DMS79 treated with DMSO at 0.1 percent for 48 hours (cell line): ENCODE data around the gene TM4SF4.

ENCODE experiments used
- DNase-seq: peaks from one replicate; lab custom pipeline; 2025; lab: John Stamatoyannopoulos, UW

The TM4SF4 gene

DNA sequence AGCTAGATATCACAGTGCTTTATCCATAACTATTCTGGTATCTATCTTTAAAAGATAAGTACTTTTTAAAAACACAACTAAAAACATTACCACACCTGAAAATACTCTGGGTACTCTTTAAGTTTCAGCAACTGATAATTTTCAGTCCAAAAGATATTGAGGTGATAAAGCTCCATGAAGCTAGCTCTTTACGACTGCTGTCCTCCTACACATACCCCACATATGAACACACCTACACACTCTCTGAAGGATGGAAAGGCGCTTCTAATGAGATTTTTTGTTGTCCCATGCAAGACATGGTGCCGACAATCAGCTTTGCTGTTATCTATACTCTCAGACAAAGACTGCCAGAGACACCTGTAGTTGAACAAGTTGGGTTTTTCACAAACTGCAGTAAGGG lies 19.1 kb upstream of the TM4SF4 start:
- no peak for DNase-seq

DNA sequence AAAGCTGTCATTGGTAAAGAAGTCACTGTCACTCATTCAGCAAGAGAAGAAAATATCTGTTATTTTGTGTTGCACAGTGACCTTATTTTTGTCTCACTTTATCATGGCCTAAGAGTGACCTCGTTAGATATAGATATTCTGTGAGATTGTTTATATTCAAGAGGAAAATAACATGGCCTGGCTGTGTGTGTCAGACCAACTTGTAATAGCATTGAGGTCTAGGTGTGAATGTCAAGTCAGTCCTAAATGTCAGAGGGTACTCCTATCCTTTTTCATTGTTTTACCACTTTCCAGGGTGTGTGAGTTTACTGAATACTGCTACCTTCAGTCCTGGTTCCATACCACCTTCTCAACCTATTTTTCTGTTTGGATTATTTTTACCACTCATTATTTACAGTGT lies 18.5 kb upstream of the TM4SF4 start:
- DNase-seq = no peak

DNA sequence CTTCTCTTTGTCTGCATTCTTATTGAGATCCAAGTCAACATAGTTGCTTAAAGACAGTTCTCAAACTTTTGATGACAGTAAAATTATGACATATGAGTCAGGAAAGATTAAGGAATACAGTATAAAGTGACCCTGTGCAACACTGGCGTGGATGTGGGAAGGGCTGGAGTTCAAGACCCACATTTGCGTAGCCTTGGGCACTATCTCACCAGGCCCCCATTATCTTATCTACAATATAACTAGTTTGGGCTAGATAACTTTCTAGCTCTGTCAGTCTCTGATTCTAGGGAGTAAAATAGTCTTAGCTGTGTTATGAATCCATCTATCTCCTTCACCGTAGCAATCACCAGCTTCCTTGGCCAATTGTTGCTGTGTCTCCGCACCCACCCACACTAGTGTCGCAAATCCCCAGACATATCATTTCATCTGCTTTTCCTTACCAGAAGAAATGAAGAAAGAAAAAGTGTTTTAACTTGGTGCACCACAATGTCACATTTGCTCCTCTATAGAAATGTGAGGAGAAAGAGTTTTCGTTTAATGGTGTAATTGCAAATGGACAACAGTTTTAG lies 14.9 kb upstream of the TM4SF4 start:
- no peak for DNase-seq

DNA sequence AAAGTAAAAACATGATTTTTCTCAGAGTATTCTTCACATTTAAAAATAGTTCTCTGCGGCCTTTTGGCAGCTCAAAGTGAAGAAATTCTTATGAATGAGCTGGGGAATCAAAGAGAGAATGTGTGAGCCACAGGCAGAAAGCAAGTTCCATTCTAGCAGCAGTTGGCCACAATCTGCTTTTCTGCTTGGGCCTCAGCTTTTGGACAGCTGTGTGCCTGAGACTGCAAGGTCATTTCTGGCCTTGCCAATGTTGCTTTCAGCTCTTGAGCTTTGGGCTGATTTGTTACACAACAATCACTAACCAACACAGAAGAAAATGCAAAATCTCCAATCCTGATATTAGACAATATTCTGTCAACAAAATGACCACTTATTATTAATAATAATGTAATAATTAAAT lies 14.4 kb upstream of the TM4SF4 start:
- DNase-seq = no peak

- no peak for DNase-seq
Measured at GRCh38 chr3:149462051-149462450, 12.4 kb upstream of the TM4SF4 start.

DNA sequence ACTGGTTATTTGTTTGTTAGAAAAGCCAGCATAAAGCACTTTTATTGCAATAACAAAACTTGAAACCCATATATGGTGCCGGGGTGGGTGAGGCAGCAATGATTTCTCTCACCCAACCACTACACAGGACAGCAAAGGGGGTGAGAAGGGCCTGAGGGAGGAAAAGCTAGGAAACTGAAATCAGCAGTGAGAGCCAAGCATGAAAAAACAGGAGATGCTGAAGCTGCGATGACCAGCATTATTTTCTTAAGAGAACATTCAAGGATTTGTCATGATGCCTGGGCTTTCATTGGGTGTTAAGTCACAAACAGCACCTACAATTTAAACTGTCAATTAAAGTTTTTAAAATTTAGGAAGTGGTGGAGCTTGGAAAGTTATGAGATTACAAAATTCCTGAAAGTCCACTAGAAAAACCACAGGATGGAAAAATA lies 11.9 kb upstream of the TM4SF4 start:
- DNase-seq = no peak

- no peak for DNase-seq
Measured at GRCh38 chr3:149463921-149464320, 10.6 kb upstream of the TM4SF4 start.

DNA sequence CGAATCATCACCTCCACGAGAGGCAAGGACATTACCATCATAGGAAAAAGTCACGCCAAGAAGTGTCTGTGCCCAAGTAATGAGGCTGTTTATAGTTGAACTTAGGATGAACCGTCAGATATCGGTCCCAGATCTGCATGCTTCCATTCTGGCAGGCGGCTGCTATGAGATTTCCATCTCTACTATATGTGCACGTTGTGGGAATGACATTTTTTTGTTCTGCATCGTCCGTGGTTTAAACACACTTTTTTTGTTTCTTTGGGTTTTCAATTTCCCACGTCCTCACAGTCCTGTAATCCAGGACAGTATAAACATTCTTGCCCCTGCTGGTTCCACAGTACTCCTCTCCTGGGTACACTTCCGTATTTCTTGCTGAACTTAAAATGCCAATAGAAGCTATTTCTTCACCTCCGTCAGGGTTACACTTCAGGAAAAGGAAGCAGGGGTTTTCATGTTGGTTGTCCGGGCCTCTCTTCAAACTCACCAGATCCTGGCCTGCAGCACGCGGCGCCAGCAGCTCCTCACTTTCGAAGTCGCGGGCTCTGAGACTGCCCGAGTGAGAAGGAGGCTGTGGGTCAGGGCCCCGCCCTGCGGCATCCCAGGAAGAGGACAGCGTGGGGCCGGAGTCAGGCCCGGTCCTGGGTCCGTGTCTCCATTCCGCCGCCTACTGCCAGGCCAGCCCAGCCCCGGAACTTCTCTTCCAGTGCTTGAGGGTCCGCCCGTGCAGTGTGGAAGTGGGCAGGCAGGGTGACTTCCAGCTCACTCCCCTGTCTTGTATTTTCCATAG lies 9.8 kb upstream of the TM4SF4 start:
- no peak for DNase-seq

GRCh38 chr3:149465351-149465883 lies 9.1 kb upstream of the TM4SF4 start:
- DNase-seq = no peak

- no peak for DNase-seq
Measured at GRCh38 chr3:149466192-149466591, 8.3 kb upstream of the TM4SF4 start.

DNA sequence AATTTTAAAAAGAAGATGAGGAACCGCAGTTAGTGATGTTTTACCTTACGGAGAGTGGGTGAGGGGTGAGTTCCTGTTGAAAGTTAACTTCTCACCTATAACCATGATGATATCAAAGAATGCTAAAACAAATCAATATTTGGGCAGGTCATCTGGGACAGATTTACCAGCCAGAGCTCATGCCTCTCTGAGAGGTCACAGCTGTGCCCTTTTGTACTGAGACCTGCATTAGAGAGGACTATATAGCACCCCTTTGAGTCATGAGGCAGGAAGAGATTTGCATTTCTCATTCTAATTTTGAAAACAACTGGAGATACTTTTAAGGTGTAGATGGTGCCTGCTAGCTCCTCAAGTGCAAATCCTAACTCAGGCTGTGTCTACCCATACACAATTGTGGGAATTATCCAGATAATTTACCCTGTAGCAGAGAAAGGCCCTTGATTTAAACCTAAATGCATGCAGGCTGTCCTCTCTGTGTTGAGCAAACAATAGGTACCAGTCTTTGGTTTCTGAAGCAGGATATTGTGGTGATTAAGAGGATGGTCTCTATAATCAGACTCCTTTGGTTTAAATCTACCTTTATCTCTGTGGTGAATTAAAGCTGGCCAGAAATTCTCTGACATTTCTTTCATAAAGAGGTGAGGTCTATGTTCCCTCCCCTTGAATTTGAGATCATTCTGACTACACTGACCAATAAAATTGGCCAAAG lies 5.8 kb upstream of the TM4SF4 start:
- no peak for DNase-seq

DNA sequence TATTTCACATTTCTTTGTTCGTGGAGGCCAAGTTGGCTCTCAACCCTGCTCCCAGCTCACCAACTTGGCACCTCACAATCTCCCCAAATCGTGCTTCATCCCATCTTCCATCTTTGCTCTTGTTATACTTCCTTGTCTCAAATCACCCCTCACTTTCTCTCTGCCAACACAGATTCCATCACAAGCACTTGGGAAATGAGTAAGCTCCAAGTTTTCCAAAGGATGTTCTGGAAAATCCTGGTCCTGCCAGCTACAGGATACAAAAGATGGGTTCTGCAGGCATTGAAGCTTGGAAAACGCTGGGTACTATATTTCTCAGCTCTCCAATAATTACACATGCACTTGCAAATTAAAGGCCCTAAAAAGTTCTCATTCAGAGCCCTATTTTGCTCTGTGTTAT lies 4.1 kb upstream of the TM4SF4 start:
- DNase-seq = no peak

- no peak for DNase-seq
Measured at GRCh38 chr3:149472030-149472797, 2.3 kb upstream of the TM4SF4 start.

GRCh38 chr3:149473357-149474249 lies 894 bp upstream of the TM4SF4 start:
- no peak for DNase-seq

GRCh38 chr3:149475451-149476060 lies 1.1 kb downstream of the TM4SF4 start:
- DNase-seq = no peak

DNA sequence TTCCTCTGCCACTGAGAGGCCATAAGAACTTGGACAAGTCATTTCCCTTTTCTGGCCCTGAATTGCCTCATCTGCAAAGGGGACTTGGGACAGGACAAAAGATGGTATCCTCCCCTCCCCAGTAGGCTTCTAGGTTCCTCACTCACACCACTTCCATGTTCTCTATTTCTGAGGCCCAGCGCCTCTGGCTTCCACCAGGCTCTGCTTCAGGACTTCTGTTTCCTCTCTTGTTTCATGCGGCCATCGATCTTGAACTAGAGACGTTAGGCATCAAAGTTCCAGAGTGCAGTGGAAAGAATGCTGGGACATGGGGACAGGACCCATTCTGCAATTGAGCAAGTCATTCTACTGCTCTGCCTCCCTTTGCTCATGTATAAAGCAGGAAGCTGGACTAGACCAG lies 1.7 kb downstream of the TM4SF4 start:
- no peak for DNase-seq

GRCh38 chr3:149479621-149480325 lies 5.3 kb downstream of the TM4SF4 start:
- no peak for DNase-seq

DNA sequence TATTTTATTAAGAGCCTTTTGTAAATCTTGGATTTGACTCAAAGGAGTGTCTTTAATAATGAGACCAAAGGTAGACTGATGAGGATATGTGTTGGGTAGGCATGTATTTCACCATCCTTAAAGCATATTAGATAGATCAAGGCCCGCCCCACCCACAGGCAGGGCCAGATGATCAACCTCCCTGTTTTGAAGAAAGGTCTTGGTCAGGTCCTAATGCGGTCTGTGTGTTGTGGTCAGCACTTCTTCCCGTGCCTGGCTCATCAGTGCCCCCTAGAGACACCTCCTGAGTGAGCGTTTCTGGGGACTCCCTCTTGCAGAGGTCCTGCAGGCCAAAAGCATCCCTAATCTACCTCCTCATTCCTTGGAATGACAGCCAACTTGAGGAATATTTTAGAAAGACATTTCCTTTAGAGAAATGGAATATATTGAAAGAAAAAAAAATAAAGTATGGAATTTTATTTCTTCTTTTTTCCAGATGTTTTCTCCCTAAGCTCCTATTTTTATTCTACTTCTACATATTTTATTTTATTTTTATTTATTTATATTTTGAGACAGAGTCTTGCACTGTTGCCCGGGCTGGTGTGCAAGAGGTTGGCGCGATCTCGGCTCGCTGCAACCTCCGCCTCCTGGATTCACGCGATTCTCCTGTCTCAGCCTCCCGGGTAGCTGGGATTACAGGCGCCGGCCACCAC lies 6.0 kb downstream of the TM4SF4 start:
- DNase-seq = no peak

DNA sequence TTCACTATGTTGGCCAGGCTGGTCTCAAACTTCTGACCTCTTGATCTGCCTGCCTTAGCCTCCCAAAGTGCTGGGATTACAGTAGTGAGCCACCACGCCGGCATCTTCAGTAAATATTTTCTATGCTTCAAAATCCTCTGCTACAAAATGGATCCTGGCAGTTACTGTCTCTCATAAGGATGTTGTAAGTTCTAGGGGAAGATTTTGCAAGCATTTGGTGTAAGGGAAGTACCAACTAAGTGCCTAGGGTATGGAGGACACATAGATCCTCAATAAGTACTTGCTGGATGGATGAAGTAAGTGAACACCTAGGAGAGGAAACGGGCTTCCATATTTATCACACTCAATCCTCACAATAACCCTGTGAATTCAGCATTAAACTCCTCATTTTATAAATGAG lies 6.6 kb downstream of the TM4SF4 start:
- no peak for DNase-seq

DNA sequence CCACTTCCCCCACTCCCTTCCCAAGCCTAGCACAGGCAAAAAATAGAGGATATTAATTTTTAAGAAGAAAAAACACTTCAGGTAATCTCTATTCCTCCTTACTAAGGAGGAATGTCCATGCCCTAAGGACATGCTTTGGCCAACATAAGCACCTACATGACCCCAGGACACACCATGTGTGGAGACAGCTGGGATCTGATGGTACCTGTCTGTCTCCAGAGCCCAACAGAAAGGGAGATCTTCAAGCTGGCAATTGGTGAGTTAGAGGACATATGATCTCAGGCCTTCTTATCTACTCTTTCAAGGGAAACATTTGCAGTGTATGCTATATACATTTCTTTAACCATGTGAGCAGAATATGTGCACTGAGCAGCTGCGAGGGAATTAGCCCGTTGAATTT lies 7.0 kb downstream of the TM4SF4 start:
- no peak for DNase-seq
